ENCODE data around the gene TMEM263. TPM values are rescaled to one million over a fixed set of nuclear protein-coding genes. Genes with fewer than 3 reads are reported as not detected.
"Not testable (repeated sequence)": the region's sequence is repeated elsewhere in the genome, so short reads cannot be mapped to it uniquely, and the experiment has no call there.

Gene TMEM263
- total RNA-seq, 2 experiments from 2014 or later: 29.1 to 30.4 TPM

GRCh38 chr12:106994579-106995220 lies 39.0 kb downstream of the TMEM263 start:
- Mint-ChIP-seq H3K9me3 (no peaks in the 10 kb centered on the region), H3K4me3 (no peak overlapping the region), H3K27ac (no peak overlapping the region), H3K4me1 (ENCODE audit: low read depth) (no peaks in the 10 kb centered on the region), H3K27me3 (ENCODE audit: low read depth) (no peaks in the 10 kb centered on the region), H3K36me3 (ENCODE audit: low read depth) (peaks cover 28% of the 10 kb centered on the region)
- CTCF ChIA-PET: interaction anchor here (0.6 kb wide), 1 partner anchor 637 kb away, joined by 3 read pairs; the partner anchor contains the start of gene POLR3B
- DNase-seq: no peak
- intact Hi-C loops (cut with micrococcal nuclease): no loop called here

DNA sequence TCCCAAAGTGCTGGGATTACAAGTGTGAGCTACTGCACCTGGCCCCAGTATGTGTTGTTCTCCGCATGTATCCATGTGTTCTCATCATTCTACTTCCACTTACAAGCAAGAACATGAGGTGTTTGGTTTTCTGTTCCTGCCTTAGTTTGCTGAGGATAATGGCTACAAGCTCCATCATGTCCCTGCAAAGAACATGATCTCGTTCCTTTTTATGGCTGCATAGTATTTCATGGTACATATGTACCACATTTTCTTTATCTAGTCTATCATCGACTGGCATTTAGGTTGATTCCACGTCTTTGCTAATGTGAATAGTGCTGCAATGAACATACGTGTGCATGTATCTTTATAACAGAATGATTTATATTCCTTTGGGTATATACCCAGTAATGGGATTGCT lies 40.4 kb downstream of the TMEM263 start:
- H3K4me1 Mint-ChIP-seq (ENCODE audit: low read depth); DNase-seq; intact Hi-C loops (cut with micrococcal nuclease); CTCF ChIA-PET; H3K9me3 Mint-ChIP-seq; H3K4me3 Mint-ChIP-seq; H3K27me3 Mint-ChIP-seq (ENCODE audit: low read depth); H3K27ac Mint-ChIP-seq: not testable (repeated sequence)
- H3K36me3 Mint-ChIP-seq (ENCODE audit: low read depth): peaks cover 33% of the 10 kb centered on the region

DNA sequence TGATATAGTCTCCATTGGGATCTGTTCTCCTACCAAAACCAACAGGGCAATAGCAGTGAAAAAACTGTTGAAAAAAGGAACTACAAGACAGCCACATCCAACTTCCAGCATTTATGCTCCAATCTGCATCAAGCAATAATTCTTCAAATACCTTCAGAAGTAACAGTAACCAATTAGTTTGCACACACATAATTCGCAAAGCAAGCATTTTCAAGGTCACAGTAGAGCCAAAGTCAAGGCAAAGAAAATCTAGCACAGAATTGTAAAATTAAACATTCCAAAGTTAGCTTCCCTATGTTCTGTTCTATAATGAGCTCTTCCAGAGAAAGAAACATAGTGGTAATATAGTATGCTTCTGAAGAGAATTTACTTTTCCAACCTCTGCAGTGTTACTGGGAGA lies 42.2 kb downstream of the TMEM263 start:
- no peak for DNase-seq
- H3K9me3 Mint-ChIP-seq: no peaks in the 10 kb centered on the region
- CTCF ChIA-PET: interaction anchor here (0.7 to 0.8 kb wide), 2 partner anchors 10 to 14 kb away, joined by 3 read pairs; no protein-coding TSS in a partner anchor
- H3K36me3 Mint-ChIP-seq (ENCODE audit: low read depth): peaks cover 36% of the 10 kb centered on the region
- H3K27ac Mint-ChIP-seq: no peak overlapping the region
- intact Hi-C loops (cut with micrococcal nuclease): no loop called here
- H3K27me3 Mint-ChIP-seq (ENCODE audit: low read depth): no peaks in the 10 kb centered on the region
- H3K4me1 Mint-ChIP-seq (ENCODE audit: low read depth): no peaks in the 10 kb centered on the region
- no peak overlapping the region for H3K4me3 Mint-ChIP-seq

DNA sequence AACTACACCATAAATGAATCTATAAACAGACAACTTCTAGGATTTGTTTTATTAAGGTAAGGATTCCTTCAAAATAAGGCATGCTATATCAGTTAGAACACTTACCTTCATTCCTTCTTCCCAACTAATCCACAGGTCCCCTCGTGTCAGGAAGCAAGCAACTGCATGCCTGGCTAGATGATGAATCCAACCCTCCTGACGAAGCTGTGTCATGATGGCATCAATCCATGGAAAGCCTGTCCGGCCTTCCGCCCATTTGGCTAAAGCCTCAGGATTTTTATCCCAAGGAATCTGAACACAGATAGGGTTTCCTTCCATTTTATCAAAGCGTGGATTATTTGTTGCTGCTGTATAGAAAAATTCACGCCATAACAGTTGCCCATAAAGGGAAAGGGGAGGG lies 43.7 kb downstream of the TMEM263 start:
- intact Hi-C loops (cut with micrococcal nuclease): no loop called here
- H3K4me3 Mint-ChIP-seq: no peak overlapping the region
- H3K27ac Mint-ChIP-seq: no peak overlapping the region
- H3K27me3 Mint-ChIP-seq (ENCODE audit: low read depth): no peaks in the 10 kb centered on the region
- H3K4me1 Mint-ChIP-seq (ENCODE audit: low read depth): no peaks in the 10 kb centered on the region
- no peaks in the 10 kb centered on the region for H3K9me3 Mint-ChIP-seq
- CTCF ChIA-PET: no interaction called here
- H3K36me3 Mint-ChIP-seq (ENCODE audit: low read depth): peaks cover 36% of the 10 kb centered on the region
- no peak for DNase-seq

DNA sequence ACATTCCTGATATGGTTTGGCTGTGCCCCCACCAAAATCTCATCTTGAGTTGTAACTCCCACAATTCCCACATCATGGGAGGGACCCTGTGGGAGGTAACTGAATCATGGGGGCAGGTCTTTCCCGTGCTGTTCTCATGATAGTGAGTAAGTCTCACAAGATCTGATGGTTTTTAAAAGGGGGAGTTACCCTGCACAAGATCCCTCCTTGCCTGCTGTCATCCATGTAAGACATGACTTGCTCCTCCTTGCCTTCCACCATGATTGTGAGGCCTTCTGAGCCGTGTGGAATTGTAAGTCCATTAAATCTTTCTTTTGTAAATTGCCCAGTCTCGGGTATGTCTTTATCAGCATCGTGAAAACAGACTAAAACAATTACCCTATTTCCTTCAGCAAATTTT lies 47.0 kb downstream of the TMEM263 start:
- H3K4me1 Mint-ChIP-seq (ENCODE audit: low read depth); H3K27me3 Mint-ChIP-seq (ENCODE audit: low read depth); H3K27ac Mint-ChIP-seq; intact Hi-C loops (cut with micrococcal nuclease); H3K4me3 Mint-ChIP-seq; H3K9me3 Mint-ChIP-seq; CTCF ChIA-PET; DNase-seq: not testable (repeated sequence)
- H3K36me3 Mint-ChIP-seq (ENCODE audit: low read depth): peaks cover 17% of the 10 kb centered on the region

GRCh38 chr12:107007411-107007810 lies 51.7 kb downstream of the TMEM263 start:
- Mint-ChIP-seq H3K4me1 (ENCODE audit: low read depth) (no peaks in the 10 kb centered on the region), H3K27me3 (ENCODE audit: low read depth) (no peaks in the 10 kb centered on the region), H3K4me3 (no peak overlapping the region), H3K36me3 (ENCODE audit: low read depth) (peaks cover 5% of the 10 kb centered on the region), H3K9me3 (no peaks in the 10 kb centered on the region), H3K27ac (no peak overlapping the region)
- intact Hi-C loops (cut with micrococcal nuclease): no loop called here
- CTCF ChIA-PET: interaction anchor here (0.7 kb wide), 1 partner anchor 148 kb away, joined by 3 read pairs; no protein-coding TSS in a partner anchor
- no peak for DNase-seq

DNA sequence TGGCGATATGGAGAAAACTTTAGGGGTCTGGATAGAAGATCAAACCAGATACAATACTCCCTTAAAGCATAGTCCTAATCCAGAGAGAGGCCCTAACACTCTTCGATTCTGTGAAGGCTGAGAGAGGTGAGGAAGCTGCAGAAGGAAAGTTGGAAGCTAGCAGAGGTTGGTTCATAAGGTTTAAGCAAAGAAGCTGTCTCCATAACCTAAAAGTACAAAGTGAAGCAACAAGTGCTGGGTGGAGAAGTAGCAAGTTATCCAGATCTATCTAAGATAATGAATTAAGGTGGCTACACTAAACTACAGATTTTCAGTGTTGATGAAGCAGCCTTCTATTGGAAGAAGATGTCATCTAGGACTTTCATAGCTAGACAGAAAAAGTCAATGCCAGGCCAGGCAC lies 55.8 kb downstream of the TMEM263 start:
- no peaks in the 10 kb centered on the region for H3K9me3 Mint-ChIP-seq
- intact Hi-C loops (cut with micrococcal nuclease): no loop called here
- H3K27me3 Mint-ChIP-seq (ENCODE audit: low read depth): no peaks in the 10 kb centered on the region
- H3K4me3 Mint-ChIP-seq: no peak overlapping the region
- peaks cover 7% of the 10 kb centered on the region for H3K36me3 Mint-ChIP-seq (ENCODE audit: low read depth)
- no peaks in the 10 kb centered on the region for H3K4me1 Mint-ChIP-seq (ENCODE audit: low read depth)
- no peak overlapping the region for H3K27ac Mint-ChIP-seq
- CTCF ChIA-PET: no interaction called here
- DNase-seq: no peak

GRCh38 chr12:107012736-107013425 lies 57.2 kb downstream of the TMEM263 start:
- CTCF ChIA-PET: no interaction called here
- H3K27ac Mint-ChIP-seq: no peak overlapping the region
- no peak for DNase-seq
- no peaks in the 10 kb centered on the region for H3K9me3 Mint-ChIP-seq
- no peaks in the 10 kb centered on the region for H3K27me3 Mint-ChIP-seq (ENCODE audit: low read depth)
- H3K4me1 Mint-ChIP-seq (ENCODE audit: low read depth): no peaks in the 10 kb centered on the region
- no peak overlapping the region for H3K4me3 Mint-ChIP-seq
- peaks cover 15% of the 10 kb centered on the region for H3K36me3 Mint-ChIP-seq (ENCODE audit: low read depth)
- intact Hi-C loops (cut with micrococcal nuclease): no loop called here

DNA sequence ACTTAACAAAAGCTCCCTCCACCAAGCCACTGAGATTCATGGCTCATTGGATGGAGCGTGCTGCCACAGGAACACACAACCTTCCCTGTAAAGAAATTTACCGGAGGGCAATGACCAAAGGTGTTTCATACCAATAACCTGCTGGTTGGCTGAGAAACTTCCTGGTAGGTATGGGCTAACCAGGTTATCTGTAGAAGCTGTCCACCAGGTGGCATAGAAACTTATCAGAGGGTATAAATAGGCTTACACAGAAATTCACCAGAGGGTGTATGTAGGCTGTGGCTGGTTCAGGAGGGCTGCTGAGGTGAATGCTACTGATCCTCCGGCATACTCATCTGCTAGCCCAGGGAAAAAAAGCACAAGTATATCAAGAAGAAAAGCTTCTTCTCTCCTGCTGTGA lies 58.3 kb downstream of the TMEM263 start:
- intact Hi-C loops (cut with micrococcal nuclease): no loop called here
- no peaks in the 10 kb centered on the region for H3K27me3 Mint-ChIP-seq (ENCODE audit: low read depth)
- H3K27ac Mint-ChIP-seq: no peak overlapping the region
- H3K9me3 Mint-ChIP-seq: no peaks in the 10 kb centered on the region
- DNase-seq: no peak
- CTCF ChIA-PET: interaction anchor here (0.7 kb wide), 2 partner anchors 73 to 91 kb away, joined by 3 read pairs; no protein-coding TSS in a partner anchor
- peaks cover 15% of the 10 kb centered on the region for H3K36me3 Mint-ChIP-seq (ENCODE audit: low read depth)
- no peak overlapping the region for H3K4me3 Mint-ChIP-seq
- H3K4me1 Mint-ChIP-seq (ENCODE audit: low read depth): no peaks in the 10 kb centered on the region

DNA sequence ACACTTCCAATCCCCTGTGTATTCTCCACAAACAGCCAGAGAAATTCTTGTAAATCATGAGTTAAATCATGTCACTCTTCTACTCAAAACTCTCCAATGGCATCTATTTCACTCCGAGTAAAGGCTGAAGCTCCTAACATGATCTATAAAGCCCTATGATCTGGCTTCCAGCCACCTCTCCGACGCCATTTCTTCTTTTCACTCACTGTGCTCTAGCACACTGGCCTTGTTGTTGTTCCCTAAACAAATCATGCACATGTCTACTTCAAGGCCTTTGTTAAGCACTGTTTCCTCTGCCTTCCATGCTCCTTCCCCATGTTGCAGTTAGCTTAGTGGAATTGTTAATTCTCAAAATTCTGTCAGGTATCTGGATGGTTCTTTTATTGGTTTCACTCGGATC lies 61.3 kb downstream of the TMEM263 start:
- Mint-ChIP-seq H3K4me1 (ENCODE audit: low read depth) (no peaks in the 10 kb centered on the region), H3K9me3 (no peaks in the 10 kb centered on the region), H3K27me3 (ENCODE audit: low read depth) (no peaks in the 10 kb centered on the region), H3K4me3 (no peak overlapping the region), H3K36me3 (ENCODE audit: low read depth) (peaks cover 24% of the 10 kb centered on the region), H3K27ac (no peak overlapping the region)
- intact Hi-C loops (cut with micrococcal nuclease): no loop called here
- CTCF ChIA-PET: interaction anchor here (0.6 kb wide), 1 partner anchor 52 kb away, joined by 3 read pairs; no protein-coding TSS in a partner anchor
- no peak for DNase-seq

- intact Hi-C loops (cut with micrococcal nuclease): no loop called here
Observed at GRCh38 chr12:107019546-107019945, 63.8 kb downstream of the TMEM263 start.

More at GRCh38 chr12:107019546-107019945, 63.8 kb downstream of the TMEM263 start:
- peaks cover 18% of the 10 kb centered on the region for H3K36me3 Mint-ChIP-seq (ENCODE audit: low read depth)
- H3K4me3 Mint-ChIP-seq: no peak overlapping the region
- no peak overlapping the region for H3K27ac Mint-ChIP-seq
- H3K27me3 Mint-ChIP-seq (ENCODE audit: low read depth): no peaks in the 10 kb centered on the region
- H3K9me3 Mint-ChIP-seq: no peaks in the 10 kb centered on the region
- no peaks in the 10 kb centered on the region for H3K4me1 Mint-ChIP-seq (ENCODE audit: low read depth)
- DNase-seq: no peak
- CTCF ChIA-PET: no interaction called here

Measured in activated naive CD4-positive, alpha-beta T cell treated with anti-CD3 and anti-CD28 coated beads for 36 hours (primary cell).